GM19351 (cell line): ENCODE data around the gene PKN2.

Source experiments
- ATAC-seq: cut with Tn5 transposase; IDR thresholded peaks from one replicate; pipeline ENCODE4 v1.9.1; 2021; ENCODE audit warnings: mild to moderate bottlenecking, moderate library complexity; ENCODE audit not compliant: unreplicated experiment

The PKN2 gene

GRCh38 chr1:88731475-88732269 is 47.6 kb downstream of the PKN2 start:
- no peak for ATAC-seq

DNA sequence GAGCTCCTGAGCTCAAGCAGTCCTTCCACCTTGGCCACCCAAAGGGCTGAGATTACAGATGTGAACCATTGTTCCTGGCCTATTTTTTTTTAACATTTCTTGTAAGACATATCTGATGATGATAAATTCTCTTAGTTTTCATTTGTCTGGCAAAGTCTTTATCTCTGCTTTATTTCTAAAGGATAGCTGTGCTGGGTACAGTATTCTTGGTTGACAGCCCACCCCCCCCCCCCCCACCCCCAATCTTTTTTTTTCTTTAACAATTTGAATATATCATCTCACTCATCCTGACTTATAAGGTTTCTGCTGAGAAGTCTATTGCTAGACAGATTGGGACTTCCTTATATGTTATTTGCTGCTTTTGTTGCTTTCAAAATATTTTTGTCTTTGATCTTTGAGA is 51.3 kb downstream of the PKN2 start:
- no peak for ATAC-seq

GRCh38 chr1:88735909-88736308 is 51.8 kb downstream of the PKN2 start:
- no peak for ATAC-seq

DNA sequence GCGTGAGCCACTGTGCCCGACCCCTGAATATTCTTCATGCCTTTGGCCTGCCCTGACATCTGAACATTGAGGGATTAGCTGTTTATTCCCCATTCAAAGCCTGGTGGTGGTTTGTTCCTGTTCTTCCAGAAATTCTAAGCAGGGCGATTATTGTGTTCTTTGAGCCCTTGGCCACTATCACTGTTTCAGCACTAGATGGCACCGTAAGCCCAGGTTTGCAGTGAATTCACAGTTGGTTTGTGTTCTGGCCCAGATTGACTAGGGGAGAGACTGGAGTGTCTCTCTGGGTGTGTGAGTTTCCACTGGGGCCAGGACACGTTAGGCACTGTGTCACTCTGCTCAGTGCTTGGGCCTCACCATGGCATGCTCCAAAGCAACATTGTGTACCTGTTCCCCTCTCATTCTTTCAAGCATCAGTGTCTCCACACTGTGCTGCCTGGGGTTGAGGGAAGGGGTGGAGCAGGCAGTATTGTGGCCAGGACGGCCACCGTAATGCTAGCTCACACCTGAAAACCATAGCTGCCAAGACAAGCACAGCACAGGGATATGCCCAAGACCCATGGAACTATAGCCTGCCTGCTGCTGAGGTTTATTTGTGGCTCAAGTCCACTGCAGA is 52.7 kb downstream of the PKN2 start:
- peak; percentile 53 for ATAC-seq

DNA sequence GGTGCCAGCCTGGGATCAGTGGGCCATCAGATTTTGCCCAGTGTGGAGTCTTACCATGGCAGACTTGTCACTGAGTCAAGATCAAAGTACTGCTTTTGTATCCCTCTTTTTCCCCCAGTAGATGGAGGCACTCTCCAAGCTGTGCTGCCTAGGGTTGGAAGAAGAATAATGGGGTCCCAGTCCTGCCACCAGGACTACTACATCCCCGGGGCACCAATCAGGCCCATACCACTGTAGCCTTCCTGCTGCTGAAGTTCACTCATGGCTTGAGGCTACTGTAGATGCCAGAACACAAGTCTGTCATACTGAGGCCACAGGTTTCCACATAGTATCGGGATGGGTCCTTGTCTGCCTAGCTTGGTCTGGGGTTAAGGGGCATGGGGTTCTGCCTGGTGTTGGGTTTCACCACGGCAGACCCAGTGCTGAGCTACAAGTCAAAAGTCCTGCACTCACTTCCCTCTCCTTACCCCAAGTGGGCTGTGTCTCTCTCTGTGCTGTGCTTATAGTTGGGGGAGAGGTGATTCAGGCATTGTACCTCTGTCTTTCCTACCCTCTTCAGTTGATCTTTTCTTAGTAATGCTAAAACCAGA is 53.4 kb downstream of the PKN2 start:
- ATAC-seq: no peak

GRCh38 chr1:88740784-88741183 is 56.7 kb downstream of the PKN2 start:
- ATAC-seq: no peak

GRCh38 chr1:88741413-88741812 is 57.3 kb downstream of the PKN2 start:
- ATAC-seq: no peak

DNA sequence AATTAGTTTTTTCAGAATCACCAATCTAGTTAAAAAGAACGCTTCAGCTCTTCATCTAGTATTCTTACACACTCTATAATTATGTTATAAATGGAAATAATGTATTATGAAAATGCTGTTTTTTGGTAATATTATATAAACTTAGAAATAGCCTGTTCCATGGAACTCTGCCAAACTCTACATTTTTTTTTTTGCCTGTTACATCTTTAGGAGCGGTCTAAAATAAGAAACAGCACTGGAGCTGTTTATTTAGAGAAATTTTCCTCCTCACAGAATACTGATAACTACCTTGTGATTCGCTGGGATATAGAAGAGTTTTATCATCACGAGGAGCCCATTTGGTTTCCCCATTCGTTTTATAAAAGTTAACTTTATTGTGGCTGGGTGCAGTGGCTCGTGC is 58.5 kb downstream of the PKN2 start:
- no peak for ATAC-seq

DNA sequence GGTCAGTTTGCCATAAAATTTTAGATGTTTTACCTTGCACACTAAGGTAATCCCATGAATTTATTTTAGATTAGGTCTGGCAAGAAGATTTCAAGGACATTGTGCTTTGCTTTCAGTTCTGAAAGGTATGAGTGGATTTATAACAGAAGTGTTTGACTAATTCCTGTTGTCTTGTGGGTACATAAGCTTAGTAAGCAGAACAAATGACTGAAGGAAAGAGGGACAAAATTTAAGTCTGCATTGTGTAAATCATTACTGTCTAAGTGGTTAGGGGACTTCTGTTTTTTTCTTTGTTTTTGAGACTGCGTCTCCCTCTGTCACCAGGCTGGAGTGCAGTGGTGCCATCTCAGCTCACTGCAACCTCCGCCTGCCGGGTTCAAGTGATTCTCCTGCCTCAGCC is 60.1 kb downstream of the PKN2 start:
- ATAC-seq: no peak

DNA sequence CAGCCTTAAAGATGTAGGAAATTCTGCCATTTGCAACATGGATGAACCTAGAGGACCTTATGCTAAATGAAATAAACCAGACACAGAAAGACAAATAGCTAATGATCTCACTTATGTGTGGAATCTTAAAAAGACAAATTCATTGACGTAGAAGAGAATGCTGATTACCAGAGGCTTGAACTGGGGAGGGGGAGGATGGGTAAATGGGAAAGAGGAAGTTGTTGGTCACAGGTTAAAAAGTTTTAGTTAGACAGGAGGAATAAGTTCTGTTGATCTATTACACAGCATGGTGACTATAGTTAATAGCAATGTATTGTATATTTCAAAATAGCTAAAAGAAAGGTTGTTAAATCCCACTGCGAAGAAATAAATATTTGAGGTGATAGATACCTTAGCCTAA is 62.8 kb downstream of the PKN2 start:
- ATAC-seq: no peak

GRCh38 chr1:88751714-88752113 is 67.6 kb downstream of the PKN2 start:
- ATAC-seq: no peak

- no peak for ATAC-seq
Measured at GRCh38 chr1:88753506-88753905, 69.4 kb downstream of the PKN2 start.

DNA sequence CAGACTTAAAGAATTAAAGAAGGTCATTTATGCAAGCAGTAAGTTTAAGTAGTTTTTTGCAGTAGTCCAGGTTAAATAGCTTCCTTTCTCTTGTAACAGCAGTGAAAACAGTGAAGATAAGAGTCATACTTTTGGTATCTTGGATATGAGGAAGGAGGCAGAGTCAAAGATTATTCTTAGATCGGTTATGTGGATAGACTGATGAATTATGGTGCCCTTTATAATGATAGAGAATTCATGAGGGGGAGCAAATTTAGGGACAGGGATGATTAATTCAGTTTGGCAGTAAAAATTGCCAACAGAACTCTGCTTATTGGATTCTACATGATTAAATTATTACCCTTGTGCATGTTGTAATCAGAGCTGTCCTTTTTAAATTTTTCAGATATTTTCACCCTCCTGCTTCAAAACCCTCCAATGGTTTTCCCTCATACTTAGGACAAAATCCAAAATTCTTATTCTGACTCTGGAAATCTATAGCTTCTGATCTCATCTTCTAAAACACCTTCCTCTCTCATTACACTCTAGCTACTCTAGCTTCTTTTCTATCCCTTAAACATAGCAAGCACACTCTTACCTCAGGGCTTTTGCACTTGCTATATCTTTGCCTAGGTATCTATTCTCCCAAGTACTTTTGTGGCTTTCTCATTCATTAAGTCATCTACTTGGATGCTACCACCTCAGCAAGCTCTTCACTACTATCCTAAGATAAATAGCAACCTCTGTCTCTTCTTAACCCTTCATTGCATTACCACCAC is 79.8 kb downstream of the PKN2 start:
- ATAC-seq: no peak

DNA sequence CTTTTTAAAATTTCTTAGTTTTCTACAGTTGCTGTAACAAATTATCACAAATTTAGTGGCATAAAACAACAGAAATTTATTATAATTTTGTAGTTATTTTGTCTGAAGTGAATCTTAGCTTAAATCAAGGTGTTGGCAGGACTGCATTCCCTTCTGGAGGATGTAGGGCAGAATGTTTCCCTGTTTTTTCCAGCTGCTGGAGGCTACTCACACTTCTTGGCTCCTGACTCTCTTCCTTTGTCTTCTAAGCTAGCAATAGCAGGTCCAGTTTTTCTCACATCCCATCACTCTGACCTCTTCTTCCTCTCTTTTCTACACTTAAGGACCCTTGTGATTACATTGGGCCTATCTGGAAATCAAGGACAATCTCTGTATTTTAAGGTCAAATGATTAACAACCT is 84.1 kb downstream of the PKN2 start:
- no peak for ATAC-seq

- no peak for ATAC-seq
Measured at GRCh38 chr1:88768816-88769215, 84.7 kb downstream of the PKN2 start.

DNA sequence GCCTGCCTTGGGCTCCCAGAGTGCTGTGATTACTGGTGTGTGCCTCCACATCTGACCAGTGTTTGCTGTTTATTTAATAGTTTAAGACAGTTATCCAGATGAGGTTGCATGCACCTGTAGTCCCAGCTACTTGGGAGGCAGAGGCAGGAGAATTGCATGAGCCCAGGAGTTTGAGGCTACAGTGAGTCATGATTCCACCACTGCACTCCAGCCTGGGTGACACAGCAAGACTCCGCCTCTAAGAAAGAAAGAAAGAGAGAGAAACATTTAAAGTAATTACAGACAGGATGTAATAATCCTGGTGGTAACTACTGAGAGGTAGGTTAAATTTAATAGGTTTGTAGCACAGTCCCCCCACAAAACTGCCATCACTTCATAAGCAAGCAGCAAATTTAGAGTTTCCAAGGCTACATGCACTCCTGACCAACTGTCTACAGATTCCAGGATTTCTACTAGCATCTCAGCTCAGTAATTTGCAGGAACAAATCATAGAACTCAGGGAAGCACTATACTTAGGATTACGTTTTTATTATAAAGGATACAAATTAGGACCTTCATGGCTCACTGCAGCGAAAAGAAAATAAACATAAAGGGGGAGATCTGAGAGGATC is 89.6 kb downstream of the PKN2 start:
- ATAC-seq: no peak

- ATAC-seq: no peak
Measured at GRCh38 chr1:88774151-88774556, 90.1 kb downstream of the PKN2 start.

- no peak for ATAC-seq
Measured at GRCh38 chr1:88777604-88778149, 93.6 kb downstream of the PKN2 start.

DNA sequence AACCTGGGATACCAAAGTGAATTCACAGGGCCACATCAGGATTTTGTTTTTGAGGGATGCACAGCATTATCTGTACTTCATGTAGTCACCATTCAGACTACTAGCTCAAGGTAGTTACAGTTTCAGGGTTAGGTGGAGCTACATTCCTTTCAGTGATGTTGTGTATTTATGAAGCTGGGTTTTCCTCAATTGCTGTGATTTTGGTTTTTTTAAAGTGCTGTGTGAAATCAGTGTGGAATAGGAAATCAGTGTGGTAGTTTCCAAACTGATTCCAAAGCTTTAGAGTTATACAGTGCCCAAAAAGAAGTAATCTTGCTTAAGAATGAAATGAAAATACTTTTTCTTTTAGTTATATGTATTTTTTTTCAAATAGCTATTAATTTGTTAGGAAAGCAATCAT is 95.8 kb downstream of the PKN2 start:
- ATAC-seq: no peak

DNA sequence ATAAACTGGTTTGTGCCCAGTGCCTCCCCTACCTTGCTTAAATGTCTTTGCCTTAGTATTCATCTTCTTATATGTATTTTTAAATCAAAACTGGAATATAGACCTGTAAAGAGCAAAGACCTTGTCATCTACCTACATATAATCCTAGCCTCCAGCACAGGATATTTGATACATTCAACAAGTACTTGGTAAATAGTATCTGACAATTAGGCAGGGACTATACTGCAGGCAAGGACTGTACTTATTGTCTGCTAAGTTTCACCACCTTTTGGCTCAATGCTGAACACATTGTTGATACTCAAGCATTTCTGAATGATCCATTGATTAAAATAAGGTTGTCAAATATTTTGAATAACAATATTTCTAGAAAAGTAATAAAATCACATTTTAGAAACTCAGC is 96.4 kb downstream of the PKN2 start:
- ATAC-seq: no peak

DNA sequence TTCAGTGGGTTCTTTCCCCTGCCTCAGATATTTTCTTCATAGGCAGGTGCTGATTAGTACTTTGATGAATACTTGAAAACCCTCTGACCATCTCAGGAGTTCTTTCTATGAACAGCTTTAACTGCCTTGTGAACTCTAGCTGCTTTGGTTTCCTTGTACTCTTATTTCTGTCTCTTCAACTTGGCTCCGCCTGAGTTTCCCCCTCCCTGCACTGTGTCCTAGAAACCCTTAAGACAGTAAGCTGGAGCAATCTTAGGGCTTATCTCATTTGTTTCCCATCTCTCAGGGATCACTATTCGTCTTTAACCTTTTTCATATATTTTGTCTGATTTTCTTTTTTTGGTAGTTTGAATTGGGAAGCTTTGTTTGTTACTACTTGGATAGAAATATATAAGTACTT is 99.1 kb downstream of the PKN2 start:
- ATAC-seq: no peak
